Endothelial cell (in vitro differentiated cells): Measurements from ENCODE around the gene FARSB. TPM values are rescaled to one million over a fixed set of nuclear protein-coding genes. Genes with fewer than 3 reads are reported as not detected.

ENCODE experiments used
- DNase-seq: peaks from one replicate; pipeline ENCODE4 v3.0.0; 2021; ENCODE audit warnings: low spot score
- H3K27ac Mint-ChIP-seq: one replicate; pipeline ENCODE4 v1.8.0; 2021; ENCODE audit warnings: mixed read lengths, inconsistent platforms; ENCODE audit not compliant: unreplicated experiment
- H3K27me3 Mint-ChIP-seq: one replicate; pipeline ENCODE4 v1.8.0; 2021; ENCODE audit warnings: mild to moderate bottlenecking, moderate library complexity, mixed read lengths, inconsistent platforms; ENCODE audit not compliant: unreplicated experiment
- H3K36me3 Mint-ChIP-seq: one replicate; pipeline ENCODE4 v1.8.0; 2021; ENCODE audit warnings: mild to moderate bottlenecking, low read depth, mixed read lengths, inconsistent platforms; ENCODE audit not compliant: unreplicated experiment
- H3K4me1 Mint-ChIP-seq: one replicate; pipeline ENCODE4 v1.8.0; 2021; ENCODE audit warnings: mild to moderate bottlenecking, mixed read lengths, inconsistent platforms; ENCODE audit not compliant: unreplicated experiment
- H3K4me3 Mint-ChIP-seq: one replicate; pipeline ENCODE4 v1.8.0; 2021; ENCODE audit warnings: mild to moderate bottlenecking, mixed read lengths, inconsistent platforms; ENCODE audit not compliant: unreplicated experiment
- H3K9me3 Mint-ChIP-seq: one replicate; pipeline ENCODE4 v1.8.0; 2021; ENCODE audit warnings: mixed read lengths, inconsistent platforms; ENCODE audit not compliant: unreplicated experiment
- CTCF ChIP-seq: fragments of 200-600 bp; sonication (generic); IDR thresholded peaks from one replicate; pipeline ENCODE4 v1.5.0; 2021; ENCODE audit warnings: antibody characterized with exemption; ENCODE audit not compliant: unreplicated experiment
- total RNA-seq: library from RNA; stranded (reverse); fragmentation: NEBNext Ultra II Directional; extraction: Animal tissue kit (Norgen Biotek cat#: 25700); gene quantifications from one replicate; pipeline ENCODE4 v1.2.1, GENCODE V29; 2021; ENCODE audit not compliant: unreplicated experiment

The FARSB gene
- total RNA-seq, 1 donor from 2014 or later = 11.9 TPM

DNA sequence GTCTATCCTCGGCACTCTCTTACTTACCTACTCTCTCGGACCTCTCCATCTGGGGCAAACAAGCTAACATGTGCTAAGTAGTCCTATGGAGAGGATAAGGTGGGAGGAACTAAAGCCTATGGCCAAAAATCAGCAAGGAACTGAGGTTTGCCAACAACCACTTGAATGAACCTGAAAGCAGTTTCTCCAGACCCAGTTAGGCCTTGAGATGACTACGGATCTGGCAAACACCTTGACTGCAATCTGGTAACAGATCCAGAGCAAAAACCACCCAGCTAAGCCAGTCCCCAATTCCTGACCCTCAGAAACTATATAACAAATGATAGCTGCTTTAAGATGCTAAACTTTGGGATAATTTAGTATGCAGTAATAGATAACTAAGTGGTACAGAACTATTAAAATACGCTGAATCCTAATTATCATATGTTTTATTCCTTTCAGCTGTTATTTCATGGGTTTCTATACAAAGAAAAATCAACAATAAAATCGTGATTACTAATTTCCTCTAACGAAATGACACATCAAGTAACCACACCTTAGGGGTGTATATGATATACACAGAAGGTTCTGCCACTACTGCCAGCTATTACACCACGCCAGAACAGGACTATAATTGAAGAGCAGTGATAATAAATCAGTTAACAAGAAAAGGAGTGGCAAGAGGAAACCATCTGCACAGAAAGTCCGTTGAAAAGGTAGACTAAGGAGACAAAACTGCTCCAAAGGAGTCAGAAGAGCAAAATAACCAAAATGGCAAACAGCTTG, 3.2 kb downstream of the FARSB start:
- Mint-ChIP-seq H3K9me3 (no peaks in the 10 kb centered on the region), H3K4me3 (no peak overlapping the region), H3K4me1 (peaks cover 14% of the 10 kb centered on the region), H3K27me3 (no peaks in the 10 kb centered on the region), H3K27ac (no peak overlapping the region), H3K36me3 (no peaks in the 10 kb centered on the region)
- DNase-seq = no peak
- no peak for TF ChIP-seq CTCF

- Mint-ChIP-seq H3K9me3 (no peaks in the 10 kb centered on the region), H3K27ac (no peak overlapping the region), H3K36me3 (no peaks in the 10 kb centered on the region), H3K4me3 (no peak overlapping the region), H3K4me1 (peaks cover 13% of the 10 kb centered on the region), H3K27me3 (no peaks in the 10 kb centered on the region)
- TF ChIP-seq CTCF = no peak
- DNase-seq = no peak
Measured at GRCh38 chr2:222651718-222652418, 4.0 kb downstream of the FARSB start.

DNA sequence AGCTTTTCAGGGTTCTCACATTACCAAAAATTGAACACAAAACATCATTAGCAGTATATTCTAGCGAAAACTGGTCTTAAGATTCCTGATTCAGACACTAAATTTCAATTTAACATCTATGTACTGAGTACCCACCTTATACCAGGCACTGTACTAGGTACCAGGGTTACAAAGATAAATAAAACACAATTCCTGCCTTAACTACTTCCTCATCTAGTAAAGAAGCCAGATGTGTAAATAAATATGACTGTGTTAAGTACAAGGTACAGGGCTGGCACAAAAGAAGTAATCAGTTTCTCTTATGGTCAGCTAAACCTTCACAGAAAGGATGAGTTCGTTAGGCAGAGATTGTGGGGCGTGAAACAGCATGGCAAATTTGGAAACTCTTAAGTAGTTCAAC, 6.1 kb downstream of the FARSB start:
- no peaks in the 10 kb centered on the region for H3K4me1 Mint-ChIP-seq
- H3K4me3 Mint-ChIP-seq = no peak overlapping the region
- no peak for TF ChIP-seq CTCF
- DNase-seq = no peak
- H3K27me3 Mint-ChIP-seq = no peaks in the 10 kb centered on the region
- no peak overlapping the region for H3K27ac Mint-ChIP-seq
- no peaks in the 10 kb centered on the region for H3K9me3 Mint-ChIP-seq
- no peaks in the 10 kb centered on the region for H3K36me3 Mint-ChIP-seq

DNA sequence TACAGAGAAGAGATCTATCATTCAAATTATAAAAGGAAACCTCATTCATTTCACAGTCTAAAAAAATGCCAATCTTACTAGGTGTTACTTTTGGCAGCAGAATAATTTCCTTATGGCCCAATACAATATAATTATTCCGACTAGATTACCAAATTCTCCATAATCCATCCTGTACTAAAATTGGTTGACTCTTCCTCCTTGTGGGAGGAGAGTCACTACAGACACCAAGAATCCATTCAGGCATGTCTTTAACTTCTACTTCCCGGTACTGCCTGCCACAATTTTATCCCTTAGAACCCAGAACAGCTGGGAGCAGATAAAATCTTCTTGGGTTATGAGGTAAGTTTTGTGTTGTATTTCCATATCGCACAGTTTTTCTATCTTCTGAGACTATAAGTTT, 9.9 kb downstream of the FARSB start:
- no peak for DNase-seq
- H3K27me3 Mint-ChIP-seq = no peaks in the 10 kb centered on the region
- TF ChIP-seq CTCF = no peak
- H3K4me3 Mint-ChIP-seq = no peak overlapping the region
- H3K36me3 Mint-ChIP-seq = no peaks in the 10 kb centered on the region
- H3K4me1 Mint-ChIP-seq = no peaks in the 10 kb centered on the region
- no peak overlapping the region for H3K27ac Mint-ChIP-seq
- no peaks in the 10 kb centered on the region for H3K9me3 Mint-ChIP-seq

GRCh38 chr2:222643134-222643533, 12.8 kb downstream of the FARSB start:
- Mint-ChIP-seq H3K27me3 (no peaks in the 10 kb centered on the region), H3K4me3 (no peak overlapping the region), H3K27ac (no peak overlapping the region), H3K4me1 (no peaks in the 10 kb centered on the region), H3K9me3 (no peaks in the 10 kb centered on the region), H3K36me3 (no peaks in the 10 kb centered on the region)
- no peak for DNase-seq
- TF ChIP-seq CTCF = no peak
